ENCODE data around the gene WNT5A.

Gene WNT5A

DNA sequence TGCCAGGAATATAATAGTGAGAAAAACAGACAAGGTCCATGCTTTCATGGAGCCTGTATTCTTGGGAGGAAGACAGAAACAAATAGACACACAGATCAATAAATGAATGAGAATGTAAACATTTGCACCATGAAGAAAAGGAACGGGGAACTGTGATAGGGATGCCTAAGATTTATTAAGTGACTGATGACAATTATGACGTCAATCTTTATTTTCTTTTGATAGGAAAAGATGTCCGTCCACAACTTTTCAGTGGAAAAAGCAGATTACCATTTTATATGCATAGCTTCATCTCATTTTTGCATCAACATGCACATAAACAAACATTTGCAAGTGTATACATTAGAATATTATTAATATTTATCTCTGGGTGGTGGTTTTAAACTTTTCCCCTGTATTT lies 27.9 kb upstream of the WNT5A start:
- Histone ChIP-seq H3F3A (ENCODE audit: control insufficient read depth, insufficient read depth) (no peaks in the 10 kb centered on the region), H3K36me3 (ENCODE audit: control insufficient read depth, low read length) (no peaks in the 10 kb centered on the region), H3K4me2 (ENCODE audit: low read length) (no peak overlapping the region), H3K4me1 (ENCODE audit: control insufficient read depth, low read length) (no peaks in the 10 kb centered on the region), H4K20me1 (ENCODE audit: control insufficient read depth, insufficient read depth, low read depth, low read length) (no peaks in the 10 kb centered on the region), H3K9me3 (ENCODE audit: control insufficient read depth, insufficient read depth, low read length) (no peaks in the 10 kb centered on the region), H3K79me2 (ENCODE audit: control insufficient read depth, low read length) (no peaks in the 10 kb centered on the region), H3K9me2 (replicated peaks; ENCODE audit: control insufficient read depth, low read length) (no peaks in the 10 kb centered on the region), H3K27ac (ENCODE audit: low read depth, low read length) (no peak overlapping the region), H3K27me3 (ENCODE audit: control insufficient read depth, low read length) (no peaks in the 10 kb centered on the region), H3K4me3 (ENCODE audit: low read length) (no peak overlapping the region)
- no peak for TF ChIP-seq EZH2phosphoT487 (IDR thresholded peaks at IDR 0.05; ENCODE audit: borderline replicate concordance, low read length)
- TF ChIP-seq, protein P1, sequence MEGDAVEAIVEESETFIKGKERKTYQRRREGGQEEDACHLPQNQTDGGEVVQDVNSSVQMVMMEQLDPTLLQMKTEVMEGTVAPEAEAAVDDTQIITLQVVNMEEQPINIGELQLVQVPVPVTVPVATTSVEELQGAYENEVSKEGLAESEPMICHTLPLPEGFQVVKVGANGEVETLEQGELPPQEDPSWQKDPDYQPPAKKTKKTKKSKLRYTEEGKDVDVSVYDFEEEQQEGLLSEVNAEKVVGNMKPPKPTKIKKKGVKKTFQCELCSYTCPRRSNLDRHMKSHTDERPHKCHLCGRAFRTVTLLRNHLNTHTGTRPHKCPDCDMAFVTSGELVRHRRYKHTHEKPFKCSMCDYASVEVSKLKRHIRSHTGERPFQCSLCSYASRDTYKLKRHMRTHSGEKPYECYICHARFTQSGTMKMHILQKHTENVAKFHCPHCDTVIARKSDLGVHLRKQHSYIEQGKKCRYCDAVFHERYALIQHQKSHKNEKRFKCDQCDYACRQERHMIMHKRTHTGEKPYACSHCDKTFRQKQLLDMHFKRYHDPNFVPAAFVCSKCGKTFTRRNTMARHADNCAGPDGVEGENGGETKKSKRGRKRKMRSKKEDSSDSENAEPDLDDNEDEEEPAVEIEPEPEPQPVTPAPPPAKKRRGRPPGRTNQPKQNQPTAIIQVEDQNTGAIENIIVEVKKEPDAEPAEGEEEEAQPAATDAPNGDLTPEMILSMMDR (IDR thresholded peaks at IDR 0.05; ENCODE audit: low read depth, low read length, poor library complexity, severe bottlenecking) = no peak

DNA sequence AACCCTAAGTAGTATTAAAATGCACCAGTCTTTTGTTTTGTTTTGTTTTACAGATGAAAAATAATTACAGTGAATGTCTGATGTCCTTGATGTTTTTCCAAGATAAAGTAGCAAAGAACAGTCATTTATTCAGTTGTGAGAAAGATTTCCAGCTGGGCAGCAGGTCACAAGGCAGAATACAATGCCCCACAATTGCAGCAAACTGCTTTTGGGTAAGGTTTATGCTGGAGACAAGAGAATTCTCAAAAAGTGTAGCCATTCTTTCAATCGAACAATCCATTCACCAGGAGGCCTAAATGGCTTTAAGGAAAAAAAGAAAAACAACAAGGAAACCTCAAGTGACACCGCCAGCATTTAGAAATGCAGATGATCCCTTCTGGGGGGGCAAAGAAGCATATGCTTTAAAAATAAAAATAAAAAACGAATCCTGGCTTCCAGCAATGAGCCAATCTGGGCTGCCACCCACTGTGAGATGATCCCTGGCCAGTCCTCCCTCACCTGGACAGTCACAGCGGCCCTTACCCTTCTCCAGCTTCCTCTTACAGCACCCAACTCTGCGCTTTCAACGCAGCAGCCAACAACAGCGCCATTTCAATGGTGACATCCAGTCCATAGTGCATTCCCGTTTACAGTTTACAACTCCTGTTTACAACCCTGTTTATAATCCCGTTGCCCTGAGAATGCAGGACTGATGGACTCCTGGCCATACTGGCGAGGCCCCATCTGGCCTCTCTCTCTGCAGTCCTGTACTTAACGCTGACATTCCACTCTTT lies 25.7 kb upstream of the WNT5A start:
- no peaks in the 10 kb centered on the region for H3K79me2 ChIP-seq (ENCODE audit: control insufficient read depth, low read length)
- no peaks in the 10 kb centered on the region for H3K27me3 ChIP-seq (ENCODE audit: control insufficient read depth, low read length)
- no peaks in the 10 kb centered on the region for H4K20me1 ChIP-seq (ENCODE audit: control insufficient read depth, insufficient read depth, low read depth, low read length)
- no peak overlapping the region for H3K4me3 ChIP-seq (ENCODE audit: low read length)
- H3K27ac ChIP-seq (ENCODE audit: low read depth, low read length) = no peak overlapping the region
- H3K4me2 ChIP-seq (ENCODE audit: low read length) = no peak overlapping the region
- H3F3A ChIP-seq (ENCODE audit: control insufficient read depth, insufficient read depth) = no peaks in the 10 kb centered on the region
- TF ChIP-seq, protein P1 (IDR thresholded peaks at IDR 0.05; ENCODE audit: low read depth, low read length, poor library complexity, severe bottlenecking) = no peak
- no peak for TF ChIP-seq EZH2phosphoT487 (IDR thresholded peaks at IDR 0.05; ENCODE audit: borderline replicate concordance, low read length)
- H3K9me3 ChIP-seq (ENCODE audit: control insufficient read depth, insufficient read depth, low read length) = no peaks in the 10 kb centered on the region
- H3K9me2 ChIP-seq (replicated peaks; ENCODE audit: control insufficient read depth, low read length) = no peaks in the 10 kb centered on the region
- H3K36me3 ChIP-seq (ENCODE audit: control insufficient read depth, low read length) = no peaks in the 10 kb centered on the region
- H3K4me1 ChIP-seq (ENCODE audit: control insufficient read depth, low read length) = no peaks in the 10 kb centered on the region

DNA sequence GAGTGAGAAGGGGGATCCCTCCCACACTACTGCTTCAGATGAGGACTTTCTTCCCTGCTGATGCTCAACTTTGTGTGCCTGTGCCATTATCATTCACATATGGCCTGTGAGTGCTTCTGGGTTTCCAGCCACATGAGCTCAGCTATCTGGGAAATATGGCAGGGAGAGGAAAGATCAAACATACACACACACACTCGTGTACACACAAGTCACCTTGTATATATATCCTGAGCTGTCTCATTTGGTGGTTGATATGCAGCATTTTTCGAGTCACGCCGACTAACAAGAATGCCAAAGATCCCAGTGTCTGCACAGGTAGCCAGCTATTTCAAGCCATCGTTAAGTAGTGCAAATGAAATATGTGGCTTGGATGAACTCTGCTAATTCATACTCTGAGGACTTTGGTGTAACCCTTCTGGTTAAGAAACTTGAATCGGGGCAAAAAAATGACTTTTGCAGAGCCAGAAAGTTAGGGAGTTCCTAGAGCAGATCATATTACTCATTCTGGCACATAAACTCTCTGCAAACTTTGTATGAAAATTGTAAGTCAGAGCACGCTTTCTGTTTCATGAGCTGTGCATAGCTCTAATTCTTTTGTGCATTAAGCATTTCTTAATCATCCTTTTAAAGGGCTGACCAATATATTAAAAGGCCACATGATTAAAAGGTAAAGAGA lies 24.9 kb upstream of the WNT5A start:
- Histone ChIP-seq H4K20me1 (ENCODE audit: control insufficient read depth, insufficient read depth, low read depth, low read length) (no peaks in the 10 kb centered on the region), H3K9me2 (replicated peaks; ENCODE audit: control insufficient read depth, low read length) (no peaks in the 10 kb centered on the region), H3K9me3 (ENCODE audit: control insufficient read depth, insufficient read depth, low read length) (no peaks in the 10 kb centered on the region), H3K27me3 (ENCODE audit: control insufficient read depth, low read length) (no peaks in the 10 kb centered on the region), H3K4me1 (ENCODE audit: control insufficient read depth, low read length) (no peaks in the 10 kb centered on the region), H3K4me3 (ENCODE audit: low read length) (no peak overlapping the region), H3K27ac (ENCODE audit: low read depth, low read length) (no peak overlapping the region), H3K4me2 (ENCODE audit: low read length) (no peak overlapping the region), H3F3A (ENCODE audit: control insufficient read depth, insufficient read depth) (no peaks in the 10 kb centered on the region), H3K79me2 (ENCODE audit: control insufficient read depth, low read length) (no peaks in the 10 kb centered on the region), H3K36me3 (ENCODE audit: control insufficient read depth, low read length) (no peaks in the 10 kb centered on the region)
- TF ChIP-seq, protein P1 (IDR thresholded peaks at IDR 0.05; ENCODE audit: low read depth, low read length, poor library complexity, severe bottlenecking) = no peak
- no peak for TF ChIP-seq EZH2phosphoT487 (IDR thresholded peaks at IDR 0.05; ENCODE audit: borderline replicate concordance, low read length)
